Measurements from ENCODE around the gene NELFE. TPM values are rescaled to one million over a fixed set of nuclear protein-coding genes. Genes with fewer than 3 reads are reported as not detected.
"Not testable (repeated sequence)": the region's sequence is repeated elsewhere in the genome, so short reads cannot be mapped to it uniquely, and the experiment has no call there.

NELFE gene
- total and polyA plus RNA-seq, 5 donors = 45.8 to 53.1 (median 50.4) TPM

DNA sequence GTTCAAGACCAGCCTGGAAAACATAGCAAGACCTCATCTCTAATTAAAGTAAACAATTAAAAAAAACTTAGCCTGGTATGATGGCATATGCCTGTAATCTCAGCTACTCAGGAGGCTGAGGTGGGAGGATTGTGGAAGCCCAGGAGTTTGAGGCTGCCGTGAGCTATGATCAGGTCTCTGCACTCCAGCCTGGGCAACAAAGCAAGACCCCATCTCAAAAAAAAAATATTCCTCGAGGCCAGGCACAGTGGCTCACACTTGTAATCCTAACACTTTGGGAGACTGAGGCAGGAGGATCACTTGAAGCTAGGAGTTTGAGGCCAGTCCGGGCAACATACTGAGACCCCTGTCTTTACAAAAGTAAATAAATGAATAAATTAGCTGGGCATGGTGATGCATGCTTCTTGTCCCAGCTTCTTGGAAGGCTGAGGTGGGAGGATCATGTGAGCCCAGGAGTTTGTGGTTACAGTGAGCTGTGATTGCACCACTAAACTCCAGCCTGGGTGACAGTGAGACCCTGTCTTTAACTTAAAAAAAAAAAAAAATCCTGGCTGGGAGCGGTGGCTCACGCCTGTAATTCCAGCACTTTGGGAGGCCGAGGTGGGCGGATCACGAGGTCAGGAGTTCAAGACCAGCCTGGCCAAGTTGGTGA is 40.6 kb downstream of the NELFE start:
- Histone ChIP-seq H3K27ac (ENCODE audit: low read length) (no peak overlapping the region), H3K27me3 (ENCODE audit: control insufficient read depth, insufficient read depth) (no peaks in the 10 kb centered on the region), H3K9me3 (ENCODE audit: control insufficient read depth, low read length) (no peaks in the 10 kb centered on the region), H3K4me3 (ENCODE audit: low read length) (no peak overlapping the region), H3K4me1 (ENCODE audit: control insufficient read depth, insufficient read depth, low read length) (no peaks in the 10 kb centered on the region)
- ATAC-seq = no peak
- intact Hi-C loops (cut with DNase I) = no loop called here
- 81% methylated on average over 8 of the region's 8 CpGs for WGBS
- DNase-seq = no peak

GRCh38 chr6:31915756-31916155 is 43.0 kb downstream of the NELFE start:
- intact Hi-C loops (cut with DNase I) = no loop called here
- Histone ChIP-seq H3K4me1 (ENCODE audit: control insufficient read depth, insufficient read depth, low read length) (no peaks in the 10 kb centered on the region), H3K27me3 (ENCODE audit: control insufficient read depth, insufficient read depth) (no peaks in the 10 kb centered on the region), H3K9me3 (ENCODE audit: control insufficient read depth, low read length) (no peaks in the 10 kb centered on the region), H3K27ac (ENCODE audit: low read length) (no peak overlapping the region), H3K4me3 (ENCODE audit: low read length) (no peak overlapping the region)
- ATAC-seq (no peak), DNase-seq (no peak)
- WGBS = 82% methylated on average over 6 of the region's 6 CpGs

DNA sequence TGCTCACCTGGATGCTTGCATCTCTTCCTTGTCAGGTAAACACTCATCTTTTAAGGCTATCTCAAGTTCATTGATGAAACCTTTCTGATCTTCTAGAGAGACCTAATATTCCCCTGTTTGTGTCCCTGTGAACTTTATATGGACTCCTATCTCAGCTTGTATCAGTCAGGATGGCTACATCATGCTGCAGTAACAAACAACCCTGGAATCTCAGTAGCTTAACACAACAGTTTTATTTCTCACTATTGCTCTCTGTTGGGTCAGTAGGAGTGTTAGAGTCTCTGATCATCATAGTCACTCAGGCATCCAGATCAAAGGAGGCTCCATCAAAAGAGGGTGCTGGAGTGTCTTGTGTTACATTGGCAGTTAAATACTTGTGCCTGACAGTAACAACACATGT is 43.4 kb downstream of the NELFE start:
- Histone ChIP-seq H3K9me3 (ENCODE audit: control insufficient read depth, low read length) (no peaks in the 10 kb centered on the region), H3K27me3 (ENCODE audit: control insufficient read depth, insufficient read depth) (no peaks in the 10 kb centered on the region), H3K4me1 (ENCODE audit: control insufficient read depth, insufficient read depth, low read length) (no peaks in the 10 kb centered on the region), H3K4me3 (ENCODE audit: low read length) (no peak overlapping the region), H3K27ac (ENCODE audit: low read length) (no peak overlapping the region)
- DNase-seq (no peak), ATAC-seq (no peak)
- intact Hi-C loops (cut with DNase I) = no loop called here

- Histone ChIP-seq H3K4me3 (ENCODE audit: low read length) (no peak overlapping the region), H3K27me3 (ENCODE audit: control insufficient read depth, insufficient read depth) (no peaks in the 10 kb centered on the region), H3K4me1 (ENCODE audit: control insufficient read depth, insufficient read depth, low read length) (no peaks in the 10 kb centered on the region), H3K9me3 (ENCODE audit: control insufficient read depth, low read length) (no peaks in the 10 kb centered on the region), H3K27ac (ENCODE audit: low read length) (no peak overlapping the region)
- DNase-seq (no peak), ATAC-seq (no peak)
- intact Hi-C loops (cut with DNase I) = no loop called here
- WGBS = 69% methylated on average over 11 of the region's 11 CpGs
Observed at GRCh38 chr6:31911826-31912585, 46.8 kb downstream of the NELFE start.

- 70% methylated on average over 7 of the region's 7 CpGs for WGBS
- H3K9me3 ChIP-seq (ENCODE audit: control insufficient read depth, low read length); DNase-seq; H3K27ac ChIP-seq (ENCODE audit: low read length); H3K4me3 ChIP-seq (ENCODE audit: low read length); H3K4me1 ChIP-seq (ENCODE audit: control insufficient read depth, insufficient read depth, low read length); ATAC-seq; H3K27me3 ChIP-seq (ENCODE audit: control insufficient read depth, insufficient read depth): not testable (repeated sequence)
- intact Hi-C loops (cut with DNase I) = loop anchor here in 2 of 4 donors (10.0 kb wide), 1 partner anchor 46 kb away; the partner anchor contains the start of genes NELFE (in 2 of the 2) and SKIC2 (in 2 of the 2)
Observed at GRCh38 chr6:31909298-31909697, 49.5 kb downstream of the NELFE start.

- no peak for ATAC-seq
- 61% methylated on average over 4 of the region's 4 CpGs for WGBS
- Histone ChIP-seq H3K4me1 (ENCODE audit: control insufficient read depth, insufficient read depth, low read length) (no peaks in the 10 kb centered on the region), H3K27me3 (ENCODE audit: control insufficient read depth, insufficient read depth) (no peaks in the 10 kb centered on the region), H3K9me3 (ENCODE audit: control insufficient read depth, low read length) (no peaks in the 10 kb centered on the region), H3K27ac (ENCODE audit: low read length) (no peak overlapping the region), H3K4me3 (ENCODE audit: low read length) (no peak overlapping the region)
- no peak for DNase-seq
- intact Hi-C loops (cut with DNase I) = loop anchor here in 2 of 4 donors (10.0 kb wide), 1 partner anchor 46 kb away; the partner anchor contains the start of genes NELFE (in 2 of the 2) and SKIC2 (in 2 of the 2)
Observed at GRCh38 chr6:31908791-31909190, 50.0 kb downstream of the NELFE start.

DNA sequence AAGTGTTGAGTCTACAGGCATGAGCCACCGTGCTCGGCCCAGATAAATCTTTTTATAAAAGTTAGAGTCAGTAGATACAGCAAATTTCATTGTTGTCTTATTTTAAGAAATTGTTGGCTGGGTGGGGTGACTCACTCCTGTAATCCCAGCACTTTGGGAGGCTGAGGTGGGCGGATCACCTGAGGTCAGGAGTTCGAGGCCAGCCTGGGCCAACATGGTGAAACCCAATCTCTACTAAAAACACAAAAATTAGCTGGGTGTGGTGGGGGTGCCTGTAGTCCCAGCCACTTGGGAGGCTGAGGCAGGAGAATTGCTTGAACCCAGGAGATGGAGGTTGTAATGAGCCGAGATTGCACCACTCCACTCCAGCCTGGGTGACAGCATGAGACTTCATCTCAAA is 50.5 kb downstream of the NELFE start:
- intact Hi-C loops (cut with DNase I) = loop anchor here in 2 of 4 donors (10.0 kb wide), 1 partner anchor 47 kb away; the partner anchor contains the start of genes NELFE (in 2 of the 2) and SKIC2 (in 2 of the 2)
- H3K27me3 ChIP-seq (ENCODE audit: control insufficient read depth, insufficient read depth); DNase-seq; H3K4me1 ChIP-seq (ENCODE audit: control insufficient read depth, insufficient read depth, low read length); H3K27ac ChIP-seq (ENCODE audit: low read length); ATAC-seq; H3K9me3 ChIP-seq (ENCODE audit: control insufficient read depth, low read length); H3K4me3 ChIP-seq (ENCODE audit: low read length): not testable (repeated sequence)
- 89% methylated on average over 5 of the region's 5 CpGs for WGBS

DNA sequence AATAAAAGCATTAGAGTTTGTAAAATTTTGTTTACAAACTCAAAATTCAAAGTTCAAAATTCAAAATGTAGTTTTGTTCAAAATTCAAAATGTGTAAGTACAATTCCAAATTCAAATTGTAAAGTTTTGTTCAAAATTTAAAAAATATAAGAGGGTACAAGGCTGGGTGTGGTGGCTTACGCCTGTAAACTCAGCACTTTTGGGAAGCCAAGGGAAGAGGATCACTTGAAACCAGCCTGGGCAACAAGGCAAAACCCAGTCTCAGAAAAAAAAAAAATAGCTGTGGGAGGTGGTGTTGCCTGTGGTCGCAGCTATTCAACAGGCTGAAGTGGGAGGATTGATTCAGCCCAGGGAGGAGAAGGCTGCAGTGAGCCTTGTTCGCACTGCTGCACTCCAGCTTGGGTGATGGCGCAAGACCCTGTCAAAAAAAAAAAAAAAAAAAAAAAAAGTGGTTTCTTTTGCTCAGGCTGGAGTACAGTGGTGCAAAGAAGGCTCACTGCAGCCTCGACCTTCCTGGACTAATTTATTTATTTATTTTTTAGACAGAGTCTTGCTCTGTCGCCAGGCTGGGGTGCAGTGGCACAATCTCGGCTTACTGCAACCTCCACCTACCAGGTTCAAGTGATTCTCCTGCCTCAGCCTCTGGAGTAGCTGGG is 51.5 kb downstream of the NELFE start:
- intact Hi-C loops (cut with DNase I) = loop anchor here in 2 of 4 donors (10.0 kb wide), 1 partner anchor 48 kb away; the partner anchor contains the start of genes NELFE (in 2 of the 2) and SKIC2 (in 2 of the 2)
- 46% methylated on average over 7 of the region's 7 CpGs for WGBS

GRCh38 chr6:31906727-31907126 is 52.0 kb downstream of the NELFE start:
- not testable (repeated sequence) for DNase-seq; H3K27ac ChIP-seq (ENCODE audit: low read length); H3K27me3 ChIP-seq (ENCODE audit: control insufficient read depth, insufficient read depth); H3K4me3 ChIP-seq (ENCODE audit: low read length); H3K9me3 ChIP-seq (ENCODE audit: control insufficient read depth, low read length); H3K4me1 ChIP-seq (ENCODE audit: control insufficient read depth, insufficient read depth, low read length); ATAC-seq
- intact Hi-C loops (cut with DNase I) = loop anchor here in 2 of 4 donors (10.0 kb wide), 1 partner anchor 48 kb away; the partner anchor contains the start of genes NELFE (in 2 of the 2) and SKIC2 (in 2 of the 2)
- WGBS = 77% methylated on average over 8 of the region's 8 CpGs

More for the DNA sequence above, 51.5 kb downstream of the NELFE start:
- ATAC-seq (peak in 1 of 2 donors; percentile 42), DNase-seq (no peak)
- Histone ChIP-seq H3K4me1 (ENCODE audit: control insufficient read depth, insufficient read depth, low read length) (no peaks in the 10 kb centered on the region), H3K9me3 (ENCODE audit: control insufficient read depth, low read length) (no peaks in the 10 kb centered on the region), H3K27me3 (ENCODE audit: control insufficient read depth, insufficient read depth) (no peaks in the 10 kb centered on the region), H3K27ac (ENCODE audit: low read length) (no peak overlapping the region), H3K4me3 (ENCODE audit: low read length) (no peak overlapping the region)

GRCh38 chr6:31906122-31906521 is 52.6 kb downstream of the NELFE start:
- DNase-seq (no peak), ATAC-seq (no peak)
- no peaks in the 10 kb centered on the region for H3K27me3 ChIP-seq (ENCODE audit: control insufficient read depth, insufficient read depth)
- H3K27ac ChIP-seq (ENCODE audit: low read length) = no peak overlapping the region
- no peaks in the 10 kb centered on the region for H3K4me1 ChIP-seq (ENCODE audit: control insufficient read depth, insufficient read depth, low read length)
- WGBS = 21% methylated on average over 4 of the region's 4 CpGs
- intact Hi-C loops (cut with DNase I) = loop anchor here in 2 of 4 donors (10.0 kb wide), 1 partner anchor 49 kb away; the partner anchor contains the start of genes NELFE (in 2 of the 2) and SKIC2 (in 2 of the 2)
- H3K4me3 ChIP-seq (ENCODE audit: low read length) = no peak overlapping the region
- H3K9me3 ChIP-seq (ENCODE audit: control insufficient read depth, low read length) = no peaks in the 10 kb centered on the region

Measured in right cardiac atrium (tissue), 5 donors.